SK-N-MC (cell line): ENCODE results near the gene USP10.

Source experiments
- DNase-seq: peaks from one replicate; pipeline ENCODE4 v3.0.0-alpha.2; 2011; ENCODE audit warnings: low read depth, low spot score
- H3K27ac ChIP-seq: fragments of 200-600 bp; sonication (generic); 2 replicates; pipeline ENCODE4 v1.5.1; 2016; ENCODE audit warnings: mixed run types
- H3K36me3 ChIP-seq: fragments of 200-600 bp; sonication (generic); 2 replicates; pipeline ENCODE4 v1.6.1; 2017; ENCODE audit warnings: antibody characterized with exemption, low read length, mixed read lengths; ENCODE audit not compliant: insufficient read depth
- H3K4me3 ChIP-seq: fragments of 200-600 bp; sonication (generic); 2 replicates; pipeline ENCODE4 v1.5.1; 2016
- H3K9ac ChIP-seq: fragments of 200-600 bp; sonication (generic); 2 replicates; pipeline ENCODE4 v1.8.0; 2017; ENCODE audit warnings: mixed run types, mixed read lengths; ENCODE audit not compliant: insufficient read length
- H3K9me3 ChIP-seq: fragments of 200-600 bp; sonication (generic); 2 replicates; pipeline ENCODE4 v1.6.1; 2017; ENCODE audit warnings: low read depth, mild to moderate bottlenecking, antibody characterized with exemption, low read length, moderate library complexity, mixed read lengths
- EZH2 ChIP-seq: fragments of 200-600 bp; sonication (generic); IDR thresholded peaks from one replicate; pipeline ENCODE4 v1.6.1; 2017; ENCODE audit warnings: antibody characterized with exemption
- FOXP2 ChIP-seq: optimal IDR thresholded peaks from 2 replicates; pipeline ENCODE3; 2011; ENCODE audit warnings: mild to moderate bottlenecking, moderate library complexity; ENCODE audit not compliant: insufficient read depth; ENCODE audit errors: extremely low read length, control extremely low read depth
- POLR2AphosphoS5 ChIP-seq: IDR thresholded peaks from 2 replicates; pipeline ENCODE4 v1.6.1; 2012; ENCODE audit warnings: mild to moderate bottlenecking, low read depth, low read length, borderline replicate concordance

USP10 gene

DNA sequence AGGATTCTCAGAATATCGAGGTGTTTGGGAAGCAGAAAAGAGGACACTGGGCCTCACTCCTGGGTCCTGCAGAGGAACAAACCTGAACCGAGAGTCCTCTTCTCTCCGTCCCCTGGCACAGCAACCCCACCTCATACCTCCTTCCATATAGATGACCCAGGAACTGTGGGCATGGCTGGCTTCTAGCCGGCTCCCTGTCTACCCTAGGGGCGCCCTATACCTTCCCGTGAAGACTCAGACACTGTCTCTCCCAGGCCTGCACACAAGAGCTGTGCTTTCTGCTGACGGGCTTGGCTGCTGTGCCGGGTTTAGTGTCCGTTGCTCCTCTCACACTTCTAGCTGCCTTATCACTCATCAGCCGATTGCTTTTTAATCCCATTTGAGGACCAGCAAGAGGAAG is 73.5 kb downstream of the USP10 start:
- Histone ChIP-seq H3K27ac (no peak overlapping the region), H3K4me3 (no peak overlapping the region), H3K9me3 (no peaks in the 10 kb centered on the region), H3K9ac (no peak overlapping the region), H3K36me3 (peaks cover 35% of the 10 kb centered on the region)
- TF ChIP-seq EZH2 = no peak
- TF ChIP-seq FOXP2 = no peak
- TF ChIP-seq POLR2AphosphoS5 = no peak
- DNase-seq = no peak

DNA sequence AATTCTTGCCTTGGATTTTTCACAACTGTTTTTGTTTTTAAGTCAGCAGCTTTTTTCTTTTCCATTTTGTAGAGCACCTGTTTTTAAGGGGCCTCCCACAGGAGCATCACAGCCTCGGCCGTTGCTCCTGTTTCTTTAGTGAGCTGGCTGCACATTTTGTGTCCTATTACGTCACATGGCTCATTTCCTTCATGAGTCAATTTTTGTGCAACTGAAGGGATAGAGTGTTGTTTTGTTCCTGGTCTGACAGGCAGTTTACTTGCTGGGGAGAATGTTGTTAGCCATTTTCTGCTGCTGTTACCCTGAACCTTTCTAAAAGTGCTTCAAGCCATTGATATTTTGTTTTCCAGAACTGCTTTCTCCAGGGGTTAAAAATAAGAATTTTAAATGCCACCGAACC is 75.0 kb downstream of the USP10 start:
- Histone ChIP-seq H3K36me3 (peaks cover 34% of the 10 kb centered on the region; the same call in 1 of the 2 replicates), H3K27ac (no peak overlapping the region), H3K9ac (no peak overlapping the region), H3K9me3 (no peaks in the 10 kb centered on the region), H3K4me3 (no peak overlapping the region)
- TF ChIP-seq EZH2 (no peak), POLR2AphosphoS5 (no peak), FOXP2 (no peak)
- DNase-seq = no peak

DNA sequence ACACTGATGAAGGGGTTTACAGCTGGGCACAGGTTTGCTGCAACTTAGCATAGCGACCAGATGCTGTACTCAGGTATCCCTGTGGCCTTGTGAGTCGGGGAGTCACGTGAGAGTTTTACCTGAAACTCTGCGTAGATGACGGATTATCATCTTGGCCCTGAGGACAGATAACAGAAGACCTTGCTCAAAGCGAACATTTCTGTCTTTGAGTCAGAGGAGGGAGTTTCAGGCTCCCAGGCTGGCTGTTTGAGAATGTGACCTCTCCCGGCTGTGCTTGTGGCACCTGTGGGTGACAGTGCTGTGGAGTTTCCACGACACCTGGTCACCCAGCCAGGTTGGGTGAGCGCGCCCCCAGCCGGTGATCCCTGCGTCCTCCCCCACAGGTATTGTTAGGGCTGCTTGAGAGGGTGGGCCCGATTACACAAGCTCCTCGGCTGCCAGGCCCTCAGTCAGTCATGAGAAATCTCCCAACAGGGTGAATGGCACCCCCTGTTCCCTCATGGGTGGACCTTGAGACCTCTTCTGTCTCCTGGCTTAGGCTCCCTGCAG is 75.5 kb downstream of the USP10 start:
- no peak overlapping the region for H3K27ac ChIP-seq
- H3K36me3 ChIP-seq = peaks cover 36% of the 10 kb centered on the region; the same call in 1 of the 2 replicates
- no peak overlapping the region for H3K9ac ChIP-seq
- no peaks in the 10 kb centered on the region for H3K9me3 ChIP-seq
- TF ChIP-seq FOXP2 = no peak
- TF ChIP-seq POLR2AphosphoS5 = no peak
- no peak for TF ChIP-seq EZH2
- DNase-seq = no peak
- no peak overlapping the region for H3K4me3 ChIP-seq

DNA sequence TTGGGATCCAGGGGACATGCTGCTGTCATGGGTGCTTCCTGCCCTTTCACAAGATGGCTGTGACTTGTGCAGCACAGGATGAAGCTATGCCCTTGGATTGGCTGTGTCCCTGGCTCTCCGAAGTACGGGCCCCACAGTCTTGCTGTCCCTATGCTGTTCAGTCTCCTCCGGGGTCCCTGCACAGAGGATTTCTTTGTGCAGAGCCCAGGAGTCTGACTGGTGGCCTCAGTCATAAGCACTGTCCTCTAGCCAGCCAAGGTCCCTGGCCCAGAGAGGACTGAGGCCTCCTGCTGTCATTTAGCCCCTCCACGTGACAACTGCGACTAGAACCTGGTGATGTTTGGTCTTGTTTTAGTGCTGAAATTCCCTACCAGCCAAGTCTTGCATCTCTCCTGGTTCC is 77.6 kb downstream of the USP10 start:
- Histone ChIP-seq H3K9ac (no peak overlapping the region), H3K9me3 (no peaks in the 10 kb centered on the region), H3K4me3 (no peak overlapping the region), H3K36me3 (peaks cover 35% of the 10 kb centered on the region; the same call in 1 of the 2 replicates), H3K27ac (no peak overlapping the region)
- DNase-seq = no peak
- TF ChIP-seq POLR2AphosphoS5 (no peak), FOXP2 (no peak)

DNA sequence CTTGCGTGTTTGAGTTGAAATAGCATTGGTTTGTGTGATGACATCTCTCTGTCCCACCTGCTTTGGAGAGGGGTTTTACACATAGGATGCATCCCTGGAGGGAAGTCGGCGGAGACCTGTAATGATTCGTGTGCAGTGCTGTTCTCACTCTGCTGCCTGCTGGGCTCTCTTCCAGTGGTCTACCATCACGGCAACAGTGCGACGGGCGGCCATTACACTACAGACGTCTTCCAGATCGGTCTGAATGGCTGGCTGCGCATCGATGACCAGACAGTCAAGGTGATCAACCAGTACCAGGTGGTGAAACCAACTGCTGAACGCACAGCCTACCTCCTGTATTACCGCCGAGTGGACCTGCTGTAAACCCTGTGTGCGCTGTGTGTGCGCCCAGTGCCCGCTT is 78.9 kb downstream of the USP10 start:
- peaks cover 29% of the 10 kb centered on the region; the same call in 1 of the 2 replicates for H3K36me3 ChIP-seq
- no peak overlapping the region for H3K9ac ChIP-seq
- no peak overlapping the region for H3K27ac ChIP-seq
- H3K4me3 ChIP-seq = no peak overlapping the region
- H3K9me3 ChIP-seq = no peaks in the 10 kb centered on the region
- TF ChIP-seq EZH2 (no peak), POLR2AphosphoS5 (no peak), FOXP2 (no peak)
- no peak for DNase-seq

DNA sequence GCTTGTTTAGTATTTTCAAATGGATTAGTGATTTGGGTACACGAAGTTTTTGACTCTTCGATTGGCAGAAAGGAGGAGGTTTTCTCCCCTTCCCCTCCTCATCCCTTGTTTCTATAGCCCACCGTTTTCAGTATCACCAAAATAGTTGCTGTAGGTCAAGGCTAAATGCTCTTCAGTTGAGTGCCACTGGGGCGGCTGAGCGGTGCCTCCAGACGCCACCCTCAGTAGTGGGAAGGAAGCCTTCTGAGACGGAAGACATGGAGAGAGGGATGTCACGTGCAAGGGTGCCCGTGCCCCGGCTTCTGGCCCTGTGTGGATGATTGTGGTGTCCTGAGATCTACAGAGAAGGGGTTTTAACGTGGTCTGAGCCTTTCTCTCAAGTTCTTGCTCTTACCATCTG is 80.3 kb downstream of the USP10 start:
- Histone ChIP-seq H3K36me3 (peaks cover 24% of the 10 kb centered on the region; the same call in 1 of the 2 replicates), H3K4me3 (no peak overlapping the region), H3K9ac (no peak overlapping the region), H3K27ac (no peak overlapping the region), H3K9me3 (no peaks in the 10 kb centered on the region)
- no peak for TF ChIP-seq FOXP2
- no peak for TF ChIP-seq EZH2
- no peak for TF ChIP-seq POLR2AphosphoS5
- no peak for DNase-seq

- no peaks in the 10 kb centered on the region for H3K9me3 ChIP-seq
- no peak for DNase-seq
- peaks cover 19% of the 10 kb centered on the region; the same call in 1 of the 2 replicates for H3K36me3 ChIP-seq
- no peak overlapping the region for H3K4me3 ChIP-seq
- H3K9ac ChIP-seq = no peak overlapping the region
- H3K27ac ChIP-seq = no peak overlapping the region
- TF ChIP-seq FOXP2 (no peak), EZH2 (no peak), POLR2AphosphoS5 (no peak)
Observed at GRCh38 chr16:84780544-84781376, 81.0 kb downstream of the USP10 start.

DNA sequence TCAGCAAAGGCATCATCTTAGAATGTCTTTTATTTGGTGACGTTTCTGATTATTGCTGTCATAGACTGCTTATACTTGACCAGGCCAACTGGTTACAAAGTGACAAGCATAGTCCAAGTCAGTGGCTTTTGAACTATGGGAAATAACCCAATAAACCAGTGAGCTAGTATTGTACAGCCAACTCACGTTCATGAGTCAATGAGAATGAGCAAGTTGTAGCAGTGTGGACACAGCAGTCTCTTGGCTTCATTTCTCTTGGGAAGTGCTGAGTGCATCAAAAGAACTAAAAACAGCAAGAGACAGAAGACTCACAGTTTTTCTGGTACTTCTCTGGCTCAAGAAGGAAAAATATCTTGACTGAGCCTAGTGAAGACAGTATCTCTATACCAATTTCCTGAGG is 83.0 kb downstream of the USP10 start:
- peaks cover 14% of the 10 kb centered on the region; the same call in 1 of the 2 replicates for H3K36me3 ChIP-seq
- no peaks in the 10 kb centered on the region for H3K9me3 ChIP-seq
- no peak for DNase-seq
- TF ChIP-seq POLR2AphosphoS5 (no peak), FOXP2 (no peak), EZH2 (no peak)
- no peak overlapping the region for H3K27ac ChIP-seq
- H3K4me3 ChIP-seq = no peak overlapping the region
- no peak overlapping the region for H3K9ac ChIP-seq
